OCI-LY1 (cell line): ENCODE data around the gene RAB5IF.

ENCODE experiments used
- EZH2 ChIP-seq: fragments of 200-600 bp; sonication (generic), shearing (Covaris generic); IDR thresholded peaks from 2 replicates; pipeline ENCODE4 v1.8.0; 2017; ENCODE audit warnings: borderline replicate concordance, mixed run types, mild to moderate bottlenecking, antibody characterized with exemption, low read length, moderate library complexity, mixed read lengths
- TF ChIP-seq, protein P1 (sequence below): fragments of 200-600 bp; sonication (generic), shearing (Covaris generic); IDR thresholded peaks from 2 replicates; pipeline ENCODE4 v1.5.1; 2017; ENCODE audit warnings: mild to moderate bottlenecking, antibody characterized with exemption, low read length, moderate library complexity, mixed read lengths

DNA sequence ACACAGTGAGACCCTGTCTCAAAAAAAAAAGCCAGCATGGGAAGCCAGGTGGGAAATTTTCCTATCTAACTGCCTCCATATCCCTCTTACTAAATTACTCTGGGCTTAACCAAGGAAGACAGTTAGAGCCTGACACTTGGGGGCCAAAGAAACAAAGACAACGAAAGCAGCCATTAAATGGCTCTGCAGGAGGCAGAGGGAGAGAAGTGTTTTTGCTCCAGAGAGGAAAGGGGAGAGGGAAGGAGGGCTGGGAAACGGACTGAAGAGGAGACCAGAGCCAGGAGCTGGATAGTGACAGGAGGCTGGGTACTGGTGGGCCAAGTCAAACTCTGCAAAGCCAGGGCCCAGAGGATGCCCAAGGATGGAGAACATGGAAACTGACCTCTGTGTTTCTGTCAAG lies 42.9 kb upstream of the RAB5IF start:
- TF ChIP-seq, protein P1, sequence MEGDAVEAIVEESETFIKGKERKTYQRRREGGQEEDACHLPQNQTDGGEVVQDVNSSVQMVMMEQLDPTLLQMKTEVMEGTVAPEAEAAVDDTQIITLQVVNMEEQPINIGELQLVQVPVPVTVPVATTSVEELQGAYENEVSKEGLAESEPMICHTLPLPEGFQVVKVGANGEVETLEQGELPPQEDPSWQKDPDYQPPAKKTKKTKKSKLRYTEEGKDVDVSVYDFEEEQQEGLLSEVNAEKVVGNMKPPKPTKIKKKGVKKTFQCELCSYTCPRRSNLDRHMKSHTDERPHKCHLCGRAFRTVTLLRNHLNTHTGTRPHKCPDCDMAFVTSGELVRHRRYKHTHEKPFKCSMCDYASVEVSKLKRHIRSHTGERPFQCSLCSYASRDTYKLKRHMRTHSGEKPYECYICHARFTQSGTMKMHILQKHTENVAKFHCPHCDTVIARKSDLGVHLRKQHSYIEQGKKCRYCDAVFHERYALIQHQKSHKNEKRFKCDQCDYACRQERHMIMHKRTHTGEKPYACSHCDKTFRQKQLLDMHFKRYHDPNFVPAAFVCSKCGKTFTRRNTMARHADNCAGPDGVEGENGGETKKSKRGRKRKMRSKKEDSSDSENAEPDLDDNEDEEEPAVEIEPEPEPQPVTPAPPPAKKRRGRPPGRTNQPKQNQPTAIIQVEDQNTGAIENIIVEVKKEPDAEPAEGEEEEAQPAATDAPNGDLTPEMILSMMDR: no peak
- TF ChIP-seq EZH2: no peak
